Kidney capillary endothelial cell (primary cell): ENCODE data around the gene CSNK1G1.
"Not testable (repeated sequence)": the region's sequence is repeated elsewhere in the genome, so short reads cannot be mapped to it uniquely, and the experiment has no call there.

ENCODE experiments used
- DNase-seq: peaks from one replicate; pipeline ENCODE4 v3.0.0-alpha.2; 2018; ENCODE audit warnings: low spot score

The CSNK1G1 gene

DNA sequence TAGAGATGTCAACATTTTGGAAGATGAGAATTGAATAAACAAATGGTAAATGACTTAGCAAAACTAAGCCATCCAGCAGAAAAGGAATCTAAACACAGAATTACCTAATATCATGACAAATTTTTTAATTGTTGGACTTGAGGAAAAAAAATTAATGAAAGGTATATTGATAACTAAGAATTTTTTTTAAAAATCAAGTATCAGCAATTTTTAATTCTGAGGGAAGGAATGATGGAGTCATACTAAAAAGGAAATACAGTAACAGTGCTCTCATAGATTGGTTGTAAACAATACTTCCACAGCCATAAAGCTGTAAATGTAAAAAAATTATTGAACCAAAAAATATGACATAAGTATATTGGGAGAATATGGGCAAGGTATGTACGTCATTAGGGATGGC lies 68.0 kb downstream of the CSNK1G1 start:
- DNase-seq = no peak

DNA sequence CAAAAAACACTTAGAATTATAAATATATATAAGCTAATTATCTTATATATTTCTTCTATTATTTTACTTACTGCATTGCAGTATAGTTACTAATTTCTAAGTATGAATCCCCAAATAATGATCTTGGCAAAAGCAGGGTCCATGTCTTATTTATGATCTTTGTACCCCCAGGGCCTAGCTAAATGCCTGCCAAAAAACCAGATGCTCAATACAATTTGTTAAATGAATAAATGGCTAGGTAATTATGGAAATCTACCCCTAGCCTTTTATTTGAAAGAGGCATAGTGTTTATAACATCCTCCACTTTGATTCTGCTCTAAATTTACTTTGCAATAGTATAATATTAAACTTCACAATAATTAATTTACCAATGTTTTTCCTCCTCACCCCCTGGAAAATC lies 69.5 kb downstream of the CSNK1G1 start:
- no peak for DNase-seq

DNA sequence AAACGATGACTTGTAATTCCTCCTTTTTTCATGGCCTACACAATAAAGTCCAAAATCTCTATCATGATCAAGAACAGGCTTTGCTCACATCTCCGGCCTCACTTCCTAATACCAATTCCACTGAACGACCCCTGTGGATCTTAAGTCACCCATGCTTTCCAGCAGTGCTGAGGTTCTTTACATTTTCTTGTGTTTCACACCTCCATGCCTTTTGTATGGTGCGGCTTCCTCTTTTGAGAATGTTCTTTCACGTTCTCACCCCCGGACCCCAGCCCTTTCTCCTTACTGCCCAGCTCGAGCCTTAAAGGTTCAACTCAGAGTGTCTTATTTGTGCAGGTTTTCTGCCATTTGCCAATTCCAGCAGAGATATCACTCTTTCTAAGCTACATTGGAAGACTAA lies 70.1 kb downstream of the CSNK1G1 start:
- DNase-seq = no peak

DNA sequence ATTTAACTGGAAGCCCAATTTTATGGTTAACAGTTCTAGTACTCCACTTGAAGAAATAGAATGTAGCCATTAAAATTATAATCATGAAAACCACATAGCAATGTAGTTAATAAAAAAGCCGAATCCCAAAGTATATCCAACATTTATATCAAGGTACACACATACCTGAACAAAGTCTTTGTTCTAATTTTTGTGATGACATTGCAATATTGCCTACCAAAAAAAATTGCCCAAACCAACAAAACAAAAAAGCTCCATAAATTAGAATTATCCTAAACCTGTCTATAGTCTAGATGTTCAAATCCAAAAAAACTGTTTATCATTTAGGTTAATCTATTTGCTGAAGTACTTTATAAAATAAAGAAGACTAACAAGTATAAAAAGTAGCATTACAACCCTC lies 70.8 kb downstream of the CSNK1G1 start:
- DNase-seq = no peak

DNA sequence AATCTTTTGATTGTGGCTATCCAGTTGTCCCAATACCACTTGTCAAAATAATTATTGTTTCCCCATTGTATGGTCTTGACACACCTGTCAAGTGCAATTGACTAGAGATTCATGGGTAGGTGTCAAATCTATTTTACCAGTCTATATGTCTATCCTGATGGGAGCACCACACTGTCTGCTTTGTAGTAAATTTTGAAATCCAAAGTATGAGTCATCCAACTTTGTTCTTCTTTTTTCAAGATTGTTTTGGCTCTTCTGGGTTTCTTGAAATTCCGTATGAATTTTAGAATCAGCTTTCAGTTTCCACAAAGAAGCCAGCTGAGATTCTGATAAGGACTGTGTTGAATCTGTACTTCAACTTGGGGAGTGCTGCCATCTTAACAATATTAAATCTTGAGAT lies 71.9 kb downstream of the CSNK1G1 start:
- DNase-seq = no peak

DNA sequence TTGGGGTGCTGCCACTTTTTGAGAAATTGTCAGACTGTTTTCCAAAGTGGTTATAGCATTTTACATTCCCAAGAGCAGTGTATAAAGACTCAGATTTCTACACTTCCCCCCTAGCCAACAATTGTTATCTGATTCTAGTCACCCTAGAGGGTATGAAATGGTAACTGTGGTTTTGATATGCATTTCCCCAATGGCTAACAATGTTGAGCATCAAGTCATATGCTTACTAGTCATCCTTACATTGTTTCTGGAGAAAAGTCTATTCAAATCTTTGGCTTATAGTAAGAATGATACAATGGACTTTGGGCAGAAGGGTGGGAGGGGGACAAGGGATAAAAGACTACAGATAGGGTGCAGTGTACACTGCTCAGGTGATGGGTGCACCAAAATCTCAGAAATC lies 73.3 kb downstream of the CSNK1G1 start:
- DNase-seq = no peak

DNA sequence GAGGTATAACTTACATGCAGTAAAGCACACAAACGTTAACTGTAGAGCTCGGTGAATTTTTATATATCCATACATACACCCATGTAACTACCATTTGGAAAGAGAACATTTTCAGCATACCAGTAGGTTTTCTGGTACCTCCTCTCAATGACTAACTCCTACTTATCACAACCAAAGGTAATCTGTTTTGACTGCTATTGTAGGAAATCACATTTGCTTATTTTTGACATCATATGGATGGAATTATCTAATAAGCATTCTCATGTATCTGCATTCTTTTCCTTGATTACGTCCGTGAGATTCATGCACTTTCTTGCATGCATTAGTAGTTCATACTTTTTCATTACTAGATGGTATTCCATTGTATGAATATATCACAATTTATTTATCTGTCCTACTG lies 76.8 kb downstream of the CSNK1G1 start:
- no peak for DNase-seq

DNA sequence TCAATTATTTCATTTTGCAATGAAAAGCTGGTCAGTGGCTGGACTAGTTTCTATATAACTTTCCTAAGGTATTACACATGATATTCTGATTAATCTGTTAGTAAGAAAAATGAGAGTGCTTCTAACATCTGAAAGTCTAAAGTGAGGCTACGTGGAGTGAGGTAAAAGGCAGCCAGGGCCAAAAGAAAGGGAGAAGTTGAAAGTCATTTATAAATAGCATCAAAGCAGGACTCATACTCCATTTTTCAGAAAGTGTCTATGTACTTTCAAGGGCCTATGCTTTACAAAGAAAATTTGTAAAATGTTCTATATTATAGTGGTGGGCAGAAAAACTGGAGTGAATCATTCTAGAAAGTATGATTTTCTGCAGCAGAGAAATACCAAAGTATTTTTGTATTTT lies 80.0 kb downstream of the CSNK1G1 start:
- DNase-seq = no peak

DNA sequence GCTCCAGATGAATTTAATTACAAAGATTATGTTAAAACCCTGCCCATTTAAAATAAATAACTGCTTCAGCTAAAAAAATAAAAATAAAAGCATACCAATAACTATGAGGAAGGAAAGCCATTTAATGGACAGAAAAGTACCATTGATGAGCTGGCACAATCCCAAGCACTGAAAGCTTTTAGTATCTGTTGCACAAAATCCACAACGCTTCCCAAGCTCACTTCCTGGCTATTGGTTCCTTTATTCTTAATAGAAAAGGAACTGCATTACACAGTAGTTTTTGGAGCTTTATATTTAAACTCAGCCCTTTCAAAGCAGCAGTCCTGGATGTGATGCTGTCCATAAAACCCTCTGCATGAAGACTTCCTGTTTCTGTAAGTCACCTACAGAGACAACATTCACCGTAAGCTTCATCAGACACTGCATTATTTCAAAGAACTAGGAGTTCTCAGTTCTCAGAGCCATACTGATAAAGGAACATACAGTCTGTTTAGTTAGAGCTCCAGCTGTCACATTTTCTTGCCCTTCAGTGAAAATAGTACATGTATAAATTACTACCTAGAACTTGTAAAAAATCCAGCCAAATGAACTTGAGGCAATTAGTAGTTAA lies 81.5 kb downstream of the CSNK1G1 start:
- no peak for DNase-seq

DNA sequence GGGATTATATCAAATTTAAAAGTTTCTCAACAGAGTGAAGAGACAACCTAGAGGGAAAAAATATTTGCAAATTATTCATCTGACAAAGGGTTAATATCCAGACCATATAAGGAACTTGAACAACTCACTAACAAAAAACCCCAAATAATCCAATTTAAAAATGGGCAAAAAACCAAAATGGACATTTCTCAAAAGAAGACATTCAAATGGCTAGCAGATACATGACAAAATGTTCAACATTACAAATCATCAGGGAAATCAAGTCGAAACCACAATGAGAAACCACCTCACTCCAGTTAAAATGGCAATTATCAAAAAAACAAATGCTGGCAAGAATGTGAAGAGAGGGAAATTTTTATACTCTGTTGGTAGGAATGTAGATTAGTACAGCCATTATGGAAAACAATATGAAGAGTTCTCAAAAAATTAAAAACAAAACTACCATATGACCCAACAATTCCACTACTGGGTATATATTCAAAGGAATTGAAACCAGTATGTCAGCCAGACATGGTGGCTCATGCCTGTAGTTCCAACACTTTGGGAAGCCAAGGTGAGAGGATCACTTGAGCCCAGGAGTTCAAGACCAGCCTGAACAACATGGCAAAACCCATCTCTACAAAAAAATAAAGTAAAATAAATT lies 88.5 kb downstream of the CSNK1G1 start:
- no peak for DNase-seq

DNA sequence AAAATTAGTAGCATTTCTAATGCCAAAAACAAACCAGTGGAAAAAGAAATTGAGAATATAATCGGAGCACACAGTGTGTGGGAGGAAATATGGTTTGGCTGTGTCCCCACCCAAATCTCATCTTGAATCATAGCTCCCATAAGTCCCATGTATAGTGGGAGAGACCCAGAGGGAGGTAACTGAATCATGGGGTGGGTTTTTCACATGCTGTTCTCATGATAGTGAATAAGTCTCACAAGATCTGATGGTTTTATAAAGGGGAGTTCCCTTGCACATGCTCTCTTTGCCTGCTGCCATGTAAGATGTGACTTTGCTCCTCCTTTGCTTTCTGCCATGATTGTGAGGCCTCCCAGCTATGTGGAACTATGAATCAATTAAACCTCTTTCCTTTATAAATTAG lies 90.8 kb downstream of the CSNK1G1 start:
- DNase-seq = not testable (repeated sequence)

DNA sequence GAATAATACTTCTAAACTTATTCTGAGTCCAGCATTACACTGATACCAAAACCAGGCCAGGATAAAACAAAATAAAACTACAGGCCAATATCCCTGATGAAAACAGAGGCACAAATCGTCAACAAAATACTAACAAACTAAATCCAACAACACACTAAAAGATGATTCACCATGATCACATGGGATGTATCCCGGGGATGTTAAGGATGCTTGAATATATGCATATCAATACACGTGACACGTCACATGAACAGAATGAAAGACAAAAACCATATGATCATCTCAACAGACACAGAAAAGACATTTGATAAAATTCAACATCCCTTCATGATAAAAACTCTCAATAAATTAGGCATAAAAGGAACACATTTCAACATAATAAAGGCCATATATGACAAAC lies 91.5 kb downstream of the CSNK1G1 start:
- DNase-seq = no peak

DNA sequence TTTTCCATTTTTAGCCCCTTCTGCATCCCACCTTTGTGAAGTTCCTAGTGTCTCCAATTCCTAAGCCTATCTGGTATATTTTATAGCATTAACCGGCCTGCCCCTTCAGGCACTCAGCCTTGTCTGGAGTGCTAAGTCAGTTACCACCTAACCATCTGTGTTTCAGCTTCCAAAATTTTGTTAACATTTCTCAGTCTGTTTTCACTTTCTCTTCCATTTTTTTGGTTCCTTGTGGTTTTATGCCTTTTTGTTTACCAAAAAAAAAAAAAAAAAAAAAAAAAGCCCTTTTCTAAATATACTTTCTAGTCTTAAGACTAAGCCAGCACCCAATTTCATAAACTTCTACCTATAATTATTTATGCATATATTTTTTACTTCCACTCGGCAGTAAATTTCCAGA lies 92.4 kb downstream of the CSNK1G1 start:
- DNase-seq = no peak

DNA sequence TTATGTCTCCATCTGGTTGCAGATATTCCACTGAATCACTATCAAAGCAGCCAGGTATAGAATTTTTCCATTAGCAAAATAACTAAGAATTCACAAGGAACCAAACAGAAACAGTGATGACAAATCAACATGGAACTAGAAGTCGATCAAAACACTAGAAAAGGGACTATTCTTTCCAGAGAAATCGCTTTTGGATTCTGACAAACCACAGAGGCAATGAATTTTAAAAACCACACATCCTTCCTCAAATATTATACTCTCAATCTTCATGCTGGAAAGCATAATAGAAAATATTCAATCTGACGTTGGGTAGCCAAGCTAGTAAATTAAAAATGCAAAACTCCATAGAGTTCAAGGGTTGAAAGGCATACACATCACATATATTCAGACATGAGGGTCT lies 99.9 kb downstream of the CSNK1G1 start:
- DNase-seq = no peak

DNA sequence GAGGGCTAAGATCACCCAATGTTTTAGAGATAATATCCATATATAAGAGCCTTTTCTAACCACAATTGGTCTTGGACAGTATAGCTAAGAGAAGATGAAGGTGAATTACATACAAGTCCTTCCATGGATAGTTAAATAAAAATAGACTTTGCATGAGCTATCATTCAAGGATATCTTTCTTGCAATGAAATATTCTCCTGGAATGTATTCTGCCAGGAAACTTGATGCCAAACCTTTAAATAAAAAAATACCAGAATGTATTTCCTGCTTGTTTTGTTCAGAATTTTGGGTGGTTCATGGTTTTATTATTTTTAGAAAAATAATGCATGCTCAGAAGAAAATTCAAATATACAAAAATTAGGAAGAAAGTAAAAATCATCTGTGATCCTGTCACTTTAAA lies 104.3 kb downstream of the CSNK1G1 start:
- no peak for DNase-seq

DNA sequence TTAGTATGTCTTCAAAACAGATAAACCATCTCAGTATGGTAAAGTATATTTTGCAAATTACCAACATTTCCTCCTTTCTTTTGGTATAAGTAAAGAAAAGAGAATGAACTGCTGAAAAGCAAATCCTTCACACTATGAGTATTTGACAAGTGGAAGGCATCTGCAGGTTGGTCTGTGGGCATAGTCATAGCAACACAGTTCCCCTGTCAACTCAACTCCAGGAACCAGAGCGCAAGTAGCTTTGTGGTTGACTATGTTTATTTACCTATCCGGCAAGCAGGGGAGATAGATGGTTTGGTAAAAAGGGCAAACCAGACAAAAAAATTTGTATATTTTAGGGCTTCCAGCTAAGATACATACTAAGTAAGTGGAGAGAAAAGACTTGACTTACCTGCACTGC lies 104.9 kb downstream of the CSNK1G1 start:
- DNase-seq = no peak

DNA sequence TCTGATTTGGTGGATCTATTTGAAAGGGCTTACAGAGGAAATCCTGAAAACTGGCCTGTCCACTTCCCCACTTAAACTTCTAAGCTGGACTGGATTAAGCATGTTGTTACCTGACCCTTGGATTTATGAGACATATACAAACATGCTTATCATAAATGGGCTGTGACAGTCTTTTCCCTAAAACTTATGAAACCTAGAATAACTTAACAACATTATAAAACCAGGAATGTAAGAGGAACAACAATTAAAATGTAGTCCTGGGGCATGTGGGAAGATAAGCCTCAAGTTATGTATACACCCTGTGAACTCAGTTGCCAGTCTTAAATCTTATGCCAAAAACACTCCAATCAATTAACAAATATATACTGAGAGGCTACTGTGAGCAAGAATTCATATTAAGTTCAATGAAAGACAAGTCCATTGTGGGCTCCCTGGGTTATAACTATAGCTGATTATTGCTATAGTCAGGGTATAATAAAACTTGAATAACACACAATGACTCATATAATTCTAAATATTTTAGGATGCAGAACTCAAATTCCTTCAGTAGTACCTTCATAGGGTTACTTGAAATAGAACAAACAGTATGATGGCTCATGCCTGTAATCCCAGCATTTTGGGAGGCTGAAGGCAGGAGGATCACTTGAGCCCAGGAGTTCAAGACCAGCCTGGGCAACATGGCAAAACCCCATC lies 105.9 kb downstream of the CSNK1G1 start:
- no peak for DNase-seq

DNA sequence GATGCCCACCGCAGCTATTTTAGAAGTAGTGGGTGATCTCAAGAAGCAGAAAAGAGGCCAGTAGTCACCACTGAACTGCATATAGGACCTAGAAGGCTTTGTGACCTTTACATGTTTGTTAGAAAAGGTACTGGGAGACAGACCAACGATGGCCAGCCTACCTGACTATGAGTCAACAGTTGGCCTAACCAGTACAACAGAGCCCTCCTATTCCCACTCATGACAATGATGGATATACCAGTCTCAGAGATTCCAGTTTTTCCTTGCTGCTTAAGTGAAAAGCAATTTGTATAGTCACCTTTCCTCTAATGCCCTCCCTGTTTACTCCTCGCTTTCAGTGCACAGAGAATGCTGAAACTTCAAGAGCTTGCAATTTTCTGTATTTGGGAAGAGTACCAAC lies 106.6 kb downstream of the CSNK1G1 start:
- no peak for DNase-seq

DNA sequence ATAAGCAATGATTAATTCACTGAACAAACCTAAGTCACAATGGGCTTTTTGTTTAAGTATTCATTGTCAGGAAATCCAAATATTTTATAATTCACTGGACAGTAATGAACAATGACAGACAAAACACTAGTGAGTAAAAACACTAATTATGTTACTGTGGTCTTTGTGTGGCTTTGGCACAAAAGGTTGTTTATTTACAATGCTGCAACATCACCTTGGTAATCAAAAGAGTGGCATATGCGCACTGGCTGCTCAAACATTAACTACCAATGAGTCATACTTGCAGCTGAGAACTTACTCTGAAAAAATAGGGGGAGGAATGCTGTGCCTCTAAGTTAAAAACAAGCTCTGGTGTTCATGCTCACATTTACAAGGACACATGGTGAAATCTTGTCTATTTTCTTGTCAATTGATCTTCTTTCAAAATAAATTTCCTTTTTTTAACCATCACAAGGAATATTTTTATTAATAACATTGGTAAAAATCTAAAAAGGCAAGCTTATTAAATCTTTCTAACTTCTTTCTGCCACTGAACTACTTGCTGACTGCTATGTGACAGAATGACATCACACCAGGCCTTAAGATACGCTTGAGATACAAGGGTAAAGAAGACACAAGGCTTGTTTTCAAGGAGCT lies 107.9 kb downstream of the CSNK1G1 start:
- DNase-seq = peak; percentile 78

DNA sequence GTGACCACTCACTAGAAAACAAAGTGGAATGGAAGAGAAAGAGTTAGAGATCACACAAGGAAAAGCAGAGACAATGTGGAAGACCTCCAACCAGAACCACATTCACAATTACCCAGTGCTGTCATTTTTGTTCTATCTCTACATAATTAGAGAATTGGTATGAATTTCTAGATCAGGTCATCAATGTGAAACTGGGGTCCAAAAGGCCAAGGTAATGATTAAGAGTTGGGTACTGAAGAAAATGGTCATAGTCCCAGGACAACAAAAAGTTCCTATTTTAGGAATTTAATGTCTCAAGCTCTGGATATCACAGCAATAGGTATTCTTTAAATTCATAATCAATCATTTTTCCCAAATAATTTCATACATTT lies 108.5 kb downstream of the CSNK1G1 start:
- DNase-seq = no peak

DNA sequence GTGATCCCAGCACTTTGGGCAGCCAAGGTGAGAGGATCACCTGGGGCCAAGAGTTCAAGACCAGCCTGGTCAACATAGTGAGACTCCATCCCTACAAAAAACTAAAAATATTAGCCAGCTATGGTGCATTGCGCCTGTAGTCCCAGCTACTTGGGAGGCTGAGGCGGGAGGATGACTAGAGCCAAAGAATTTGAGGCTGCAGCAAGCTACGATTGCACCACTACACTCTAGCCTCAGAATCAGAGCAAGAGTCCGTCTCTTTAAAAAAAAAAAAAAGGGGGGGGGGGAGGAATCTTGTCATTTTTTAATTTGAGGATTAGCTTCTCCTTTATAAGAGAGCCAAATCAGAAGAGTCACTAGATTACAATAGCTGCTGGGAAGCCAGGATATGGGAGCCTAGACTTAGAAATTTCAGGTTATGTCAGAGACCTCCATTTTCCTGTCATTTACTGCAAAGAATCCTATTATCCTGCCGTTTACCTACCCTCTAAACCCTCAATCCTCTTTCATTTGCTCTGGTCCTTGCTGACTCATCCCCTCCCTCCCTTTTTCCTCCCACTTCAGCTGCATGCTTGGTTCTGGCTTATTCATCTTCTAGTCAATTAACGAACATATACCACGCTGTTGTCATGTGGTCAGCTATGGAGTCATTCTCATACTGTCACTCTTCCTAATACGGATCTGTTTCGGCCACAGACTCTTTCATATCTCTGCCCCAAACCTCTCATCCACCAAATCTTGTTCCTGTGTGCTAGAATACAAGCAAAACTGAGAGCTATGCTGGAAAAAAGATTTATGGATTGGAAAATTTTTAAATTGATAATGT lies 109.4 kb downstream of the CSNK1G1 start:
- peak; percentile 17 for DNase-seq

DNA sequence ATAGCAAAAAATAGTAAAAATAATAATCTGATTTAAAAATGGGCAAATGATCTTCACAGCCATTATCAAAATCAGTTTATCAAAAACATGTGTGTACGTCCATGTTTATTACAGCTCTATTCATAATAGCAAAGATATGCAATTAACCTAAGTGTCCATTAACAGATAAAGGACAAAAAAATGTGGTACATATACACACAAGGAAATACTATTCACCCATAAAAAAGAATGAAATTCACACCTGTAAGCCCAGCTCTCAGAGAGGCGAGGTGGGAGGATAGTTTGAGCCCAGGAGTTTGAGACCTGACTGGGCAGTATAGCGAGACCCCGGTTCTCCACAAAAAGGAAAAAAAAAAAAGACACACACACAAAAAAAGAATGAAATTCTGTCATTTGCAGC lies 110.6 kb downstream of the CSNK1G1 start:
- DNase-seq = no peak
